Stomach (tissue), 19 donors: ENCODE results near the gene TMEM45A. TPM values are rescaled to one million over a fixed set of nuclear protein-coding genes. Genes with fewer than 3 reads are reported as not detected.
A peak's percentile ranks its signal among the peaks of the same experiment; 100 is the strongest.
"Not testable (repeated sequence)": the region's sequence is repeated elsewhere in the genome, so short reads cannot be mapped to it uniquely, and the experiment has no call there.

ENCODE experiments used
- DNase-seq, 2 donors: peaks; one replicate each; pipeline versions ENCODE4 v3.0.0 to v3.0.0-alpha.2; 2013 to 2019
- H3K27ac ChIP-seq, 5 donors: fragments of 200-600 bp in 4 of 5; sonication (generic) in 4 of 5; one replicate each; pipeline ENCODE4 v1.5.1; 2013 to 2019; ENCODE audit warnings: mild to moderate bottlenecking in 1 of 5, moderate library complexity in 1 of 5
- H3K27me3 ChIP-seq, 3 donors: fragments of 200-600 bp; sonication (generic); one replicate each; pipeline ENCODE4 v1.5.1; 2017 to 2019; ENCODE audit warnings: mixed run types in 1 of 3
- H3K36me3 ChIP-seq, 4 donors: fragments of 200-600 bp; sonication (generic); 1 replicate in 3 of 4; 2 replicates in 1 of 4; pipeline ENCODE4 v1.5.1; 2016 to 2019
- H3K4me1 ChIP-seq, 4 donors: fragments of 200-600 bp; sonication (generic); one replicate each; pipeline ENCODE4 v1.5.1; 2016 to 2019
- H3K4me3 ChIP-seq, 4 donors: fragments of 200-600 bp; sonication (generic) in 3 of 4; one replicate each; pipeline ENCODE4 v1.5.1; 2016 to 2019; ENCODE audit warnings: mild to moderate bottlenecking in 1 of 4
- H3K9me3 ChIP-seq, 4 donors: fragments of 200-600 bp; sonication (generic); one replicate each; pipeline ENCODE4 v1.5.1; 2016 to 2019
- EP300 ChIP-seq: sonication (generic); formaldehyde crosslinking; IDR thresholded peaks from one replicate; pipeline ENCODE4 v1.6.1; 2017; ENCODE audit warnings: antibody characterized with exemption
- POLR2A ChIP-seq, 4 donors: fragments of 450-650 bp; IDR thresholded peaks; one replicate each; pipeline ENCODE4 v1.6.1; 2016; ENCODE audit warnings: antibody characterized with exemption in 4 of 4, control low read depth in 2 of 4, mild to moderate bottlenecking in 1 of 4, moderate library complexity in 1 of 4
- POLR2AphosphoS5 ChIP-seq, 3 donors: sonication (generic); formaldehyde crosslinking; IDR thresholded peaks; one replicate each; pipeline ENCODE4 v1.6.1; 2016; ENCODE audit warnings: antibody characterized with exemption in 3 of 3
- WGBS, 5 donors: extraction: QIAGEN DNeasy Blood & Tissue Kit in 3 of 5; methylation state at CpG; one replicate each; pipeline versions ENCODE4 v1.1.5 to v1.1.7; 2013 to 2018; 5-methylcytosine and 5-hydroxymethylcytosine counted together
- intact Hi-C: fragments of 100-400 bp; cut with DNase I; formaldehyde crosslinking; loops from one replicate; pipeline ENCODE4 v1.15.1; 2023; ENCODE audit warnings: low total_unique reads
- long read RNA-seq, 10 donors: transcript quantifications; one replicate each; lab custom pipeline, GENCODE V29; 2026
- polyA plus RNA-seq, 3 donors: library from polyadenylated mRNA; stranded (reverse); fragments of 200-250 nt; gene quantifications; one replicate each; pipeline ENCODE4 v1.2.3, GENCODE V29; 2013
- total RNA-seq, 5 donors: library from RNA; depleted of rRNA; stranded (reverse); fragments of >200 nt; gene quantifications; one replicate each; pipeline versions ENCODE4 v1.1.0 to v1.2.3, GENCODE V29; 2014 to 2016
- TF ChIP-seq, protein P1 (sequence below), 7 experiments: fragments of 450-650 bp in 4 of 7; fragments of 200-600 bp in 3 of 7; sonication (generic) in 3 of 7; IDR thresholded peaks; one replicate each; pipeline ENCODE4 v1.5.1; 2016 to 2019; ENCODE audit warnings: antibody characterized with exemption in 7 of 7, control low read depth in 2 of 7, mild to moderate bottlenecking in 1 of 7
- donor health status: healthy with polysubstance abuse.
- donor health status: Bipolar disorder and iron deficiency.
- donor health status: healthy.

TMEM45A gene, protein sequence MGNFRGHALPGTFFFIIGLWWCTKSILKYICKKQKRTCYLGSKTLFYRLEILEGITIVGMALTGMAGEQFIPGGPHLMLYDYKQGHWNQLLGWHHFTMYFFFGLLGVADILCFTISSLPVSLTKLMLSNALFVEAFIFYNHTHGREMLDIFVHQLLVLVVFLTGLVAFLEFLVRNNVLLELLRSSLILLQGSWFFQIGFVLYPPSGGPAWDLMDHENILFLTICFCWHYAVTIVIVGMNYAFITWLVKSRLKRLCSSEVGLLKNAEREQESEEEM
- total RNA-seq (10 to 100 TPM in 1 of 5 donors, 1 to 10 TPM in 2, under 1 TPM in 1, not detected in 1; 0.72 to 20.2 (median 2.6) TPM), polyA plus RNA-seq (1 to 10 TPM; 6.2 to 8.7 (median 7.6) TPM)
- long read RNA-seq, donor 1, partial matches to known transcripts: 0 of 1 reads
- long read RNA-seq, donor 1, other reads (novel, unspliced or antisense): 0 of 1 reads
- long read RNA-seq, donor 2, transcript TMEM45A-201 (6 exons, 1,567 nt): major isoform, 7 of 12 reads
- long read RNA-seq, donor 2, partial matches to known transcripts: 5 of 12 reads
- long read RNA-seq, donor 2, other reads (novel, unspliced or antisense): 0 of 12 reads
- long read RNA-seq, donor 3, partial matches to known transcripts: 0 of 5 reads
- long read RNA-seq, donor 3, other reads (novel, unspliced or antisense): 0 of 5 reads
- long read RNA-seq, donor 4, partial matches to known transcripts: 0 of 3 reads
- long read RNA-seq, donor 4, other reads (novel, unspliced or antisense): 0 of 3 reads
- long read RNA-seq, donor 5, transcript TMEM45A-201 (6 exons, 1,567 nt): major isoform, 8 of 9 reads
- long read RNA-seq, donor 5, partial matches to known transcripts: 0 of 9 reads
- long read RNA-seq, donor 5, other reads (novel, unspliced or antisense): 0 of 9 reads
- long read RNA-seq, donor 6: 0 reads
- long read RNA-seq, donor 7, transcript TMEM45A-201 (6 exons, 1,567 nt): major isoform, 7 of 13 reads
- long read RNA-seq, donor 7, partial matches to known transcripts: 0 of 13 reads
- long read RNA-seq, donor 7, other reads (novel, unspliced or antisense): 5 of 13 reads
- long read RNA-seq, donor 8, transcript TMEM45A-201 (6 exons, 1,567 nt): major isoform, 5 of 5 reads
- long read RNA-seq, donor 8, partial matches to known transcripts: 0 of 5 reads
- long read RNA-seq, donor 8, other reads (novel, unspliced or antisense): 0 of 5 reads
- long read RNA-seq, donor 9, partial matches to known transcripts: 14 of 18 reads
- long read RNA-seq, donor 9, other reads (novel, unspliced or antisense): 0 of 18 reads
- long read RNA-seq, donor 10: 0 reads

DNA sequence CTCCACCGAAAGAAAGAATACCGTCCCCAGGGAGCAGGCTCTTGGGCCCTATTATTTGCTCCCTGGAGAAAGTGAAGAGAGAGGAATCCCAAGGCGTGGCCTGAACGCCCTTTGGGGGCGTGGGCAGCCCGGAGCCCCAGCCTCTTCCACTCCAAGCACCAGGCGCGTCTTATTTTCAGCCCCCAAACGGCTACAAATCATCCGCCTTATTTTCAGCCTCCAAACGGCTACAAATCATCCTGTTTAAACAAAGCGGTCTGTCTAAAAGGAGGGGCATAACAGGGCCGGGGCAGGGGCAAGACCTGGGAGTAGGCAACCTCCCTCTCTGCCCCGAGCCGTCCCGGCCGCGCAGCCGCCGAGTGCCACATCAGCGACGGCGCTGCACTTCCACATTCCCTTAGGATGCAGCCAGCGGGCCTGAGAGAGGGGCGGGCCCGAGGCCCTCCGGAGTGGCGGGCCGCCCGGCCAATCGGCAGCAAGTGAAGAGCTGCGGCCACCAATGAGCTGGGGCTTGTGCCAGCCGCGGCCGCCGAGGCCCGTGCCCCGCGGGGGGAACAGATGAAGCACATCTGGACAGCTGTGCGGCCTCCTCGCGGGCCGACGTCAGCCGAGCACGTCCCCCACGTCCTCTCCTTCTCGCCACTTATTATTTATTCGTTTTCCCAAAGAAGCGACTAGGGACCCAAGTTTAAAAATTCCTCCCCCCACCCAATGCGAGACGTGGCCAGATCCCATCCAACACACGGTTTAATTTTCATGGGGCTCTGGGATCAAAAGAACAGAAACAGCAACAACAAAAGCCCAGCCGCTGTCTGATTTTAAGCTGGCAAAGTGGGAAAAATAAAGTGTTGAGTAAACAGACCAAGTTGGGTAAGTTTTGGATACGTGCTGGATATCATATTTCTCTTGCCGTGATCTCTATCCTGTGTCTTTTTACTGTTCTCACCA is at the start of gene TMEM45A:
TSS of gene TMEM45A (plus strand) at position 561 of the 948 bp plus-strand sequence. CDS start 62,593 bp downstream, outside the sequence.
- intact Hi-C loops: no loop called here
- no peak for TF ChIP-seq EP300
- TF ChIP-seq, protein P1, sequence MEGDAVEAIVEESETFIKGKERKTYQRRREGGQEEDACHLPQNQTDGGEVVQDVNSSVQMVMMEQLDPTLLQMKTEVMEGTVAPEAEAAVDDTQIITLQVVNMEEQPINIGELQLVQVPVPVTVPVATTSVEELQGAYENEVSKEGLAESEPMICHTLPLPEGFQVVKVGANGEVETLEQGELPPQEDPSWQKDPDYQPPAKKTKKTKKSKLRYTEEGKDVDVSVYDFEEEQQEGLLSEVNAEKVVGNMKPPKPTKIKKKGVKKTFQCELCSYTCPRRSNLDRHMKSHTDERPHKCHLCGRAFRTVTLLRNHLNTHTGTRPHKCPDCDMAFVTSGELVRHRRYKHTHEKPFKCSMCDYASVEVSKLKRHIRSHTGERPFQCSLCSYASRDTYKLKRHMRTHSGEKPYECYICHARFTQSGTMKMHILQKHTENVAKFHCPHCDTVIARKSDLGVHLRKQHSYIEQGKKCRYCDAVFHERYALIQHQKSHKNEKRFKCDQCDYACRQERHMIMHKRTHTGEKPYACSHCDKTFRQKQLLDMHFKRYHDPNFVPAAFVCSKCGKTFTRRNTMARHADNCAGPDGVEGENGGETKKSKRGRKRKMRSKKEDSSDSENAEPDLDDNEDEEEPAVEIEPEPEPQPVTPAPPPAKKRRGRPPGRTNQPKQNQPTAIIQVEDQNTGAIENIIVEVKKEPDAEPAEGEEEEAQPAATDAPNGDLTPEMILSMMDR (IDR thresholded peaks at IDR 0.05): no peak
- no peak for TF ChIP-seq POLR2A (IDR thresholded peaks at IDR 0.05)
- peak; percentile 62 to 81 (median 78) for TF ChIP-seq POLR2AphosphoS5 (IDR thresholded peaks at IDR 0.05)
- Histone ChIP-seq H3K27me3 (no peaks in the 10 kb centered on the region), H3K4me3 (peak within 1 kb of the TSS; percentile 50 to 60 (median 56)), H3K9me3 (no peaks in the 10 kb centered on the region), H3K36me3 (no peaks in the 10 kb centered on the region), H3K4me1 (peaks cover 5 to 15% (median 12%) of the 10 kb centered on the region in 4 donors), H3K27ac (peak within 1 kb of the TSS; percentile 77 to 86 (median 81))
- WGBS, 5 donors: 0 to 2% (median 1%) methylated on average over 30 to 56 of the region's 56 CpGs
- peak; percentile 97 for DNase-seq

DNA sequence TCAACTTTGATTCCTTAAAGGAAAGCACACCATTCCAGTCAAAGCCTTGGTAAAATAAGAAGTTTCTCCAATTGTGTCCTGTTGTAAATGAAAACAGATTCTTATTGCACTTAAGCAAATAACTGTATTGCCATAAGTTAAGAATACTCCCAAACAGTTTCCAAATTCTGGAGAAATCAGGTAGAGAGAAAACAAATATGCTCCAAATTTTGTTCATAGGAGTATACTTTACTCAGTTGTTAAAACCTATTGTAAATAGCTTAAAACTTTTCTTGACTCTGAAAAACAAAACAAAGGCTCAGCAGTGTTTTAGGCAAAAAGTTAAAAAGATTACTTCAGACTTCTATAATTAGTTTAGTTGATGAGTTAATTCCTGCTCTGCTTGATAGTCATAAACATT is 48.7 kb upstream of the TMEM45A start:
- Histone ChIP-seq H3K4me3 (no peak overlapping the region), H3K9me3 (no peaks in the 10 kb centered on the region), H3K27ac (no peak overlapping the region), H3K4me1 (peaks cover 0 to 4% (median 0%) of the 10 kb centered on the region in 4 donors), H3K27me3 (no peaks in the 10 kb centered on the region), H3K36me3 (no peaks in the 10 kb centered on the region)
- intact Hi-C loops: no loop called here
- TF ChIP-seq EP300 (no peak), POLR2A (IDR thresholded peaks at IDR 0.05) (no peak), POLR2AphosphoS5 (IDR thresholded peaks at IDR 0.05) (no peak)
- TF ChIP-seq, protein P1 (IDR thresholded peaks at IDR 0.05): no peak
- DNase-seq: no peak

DNA sequence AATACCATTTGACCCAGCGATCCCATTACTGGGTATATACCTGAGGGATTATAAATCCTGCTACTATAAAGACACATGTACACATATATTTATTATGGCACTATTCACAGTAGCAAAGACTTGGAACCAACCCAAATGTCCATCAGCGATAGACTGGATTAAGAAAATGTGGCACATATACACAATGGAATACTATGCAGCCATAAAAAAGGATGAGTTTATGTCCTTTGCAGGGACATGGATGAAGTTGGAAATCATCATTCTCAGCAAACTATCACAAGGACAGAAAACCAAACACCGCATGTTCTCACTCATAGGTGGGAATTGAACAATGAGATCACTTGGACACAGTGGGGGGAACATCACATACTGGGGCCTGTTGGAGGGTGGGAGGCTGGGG is 45.4 kb upstream of the TMEM45A start:
- DNase-seq, H3K36me3 ChIP-seq, intact Hi-C loops, H3K27me3 ChIP-seq, H3K4me3 ChIP-seq, H3K27ac ChIP-seq, H3K4me1 ChIP-seq, H3K9me3 ChIP-seq: not testable (repeated sequence)
- 91 to 99% (median 98%) methylated on average over 3 of the region's 3 CpGs for WGBS, 5 donors

DNA sequence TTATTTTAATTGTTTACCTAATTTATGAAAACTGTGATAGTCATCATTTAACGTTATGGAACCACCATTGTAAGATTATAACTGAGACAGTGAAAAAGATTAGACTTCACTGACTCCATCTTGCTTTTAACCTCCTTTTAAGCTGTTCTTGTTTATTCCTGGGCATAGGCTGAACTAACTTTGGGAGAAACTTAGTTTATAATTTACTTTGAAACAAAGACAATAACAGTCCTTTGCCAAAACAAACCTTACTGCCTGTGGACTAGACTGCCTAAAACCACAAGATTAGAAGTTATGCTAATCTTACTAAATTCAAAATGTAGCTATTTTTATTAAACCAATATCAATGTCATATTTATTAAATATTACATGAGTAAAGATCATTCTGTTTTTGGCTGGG is 44.3 kb upstream of the TMEM45A start:
- no peak overlapping the region for H3K27ac ChIP-seq
- no peaks in the 10 kb centered on the region for H3K27me3 ChIP-seq
- WGBS, 5 donors: 28 to 57% (median 47%) methylated on average over 1 of the region's 1 CpG
- no peaks in the 10 kb centered on the region for H3K9me3 ChIP-seq
- DNase-seq: no peak
- TF ChIP-seq, protein P1 (IDR thresholded peaks at IDR 0.05): no peak
- H3K4me1 ChIP-seq: peaks cover 0 to 4% (median 0%) of the 10 kb centered on the region in 4 donors
- H3K36me3 ChIP-seq: no peaks in the 10 kb centered on the region
- H3K4me3 ChIP-seq: no peak overlapping the region
- intact Hi-C loops: no loop called here
